NCI-H524 (cell line): Measurements from ENCODE around the gene LLPH.
A peak's percentile ranks its signal among the peaks of the same experiment; 100 is the strongest.

Experiments used
- DNase-seq, 2 experiments: peaks; one replicate each; lab custom pipeline; 2025; lab: John Stamatoyannopoulos, UW

Gene LLPH

DNA sequence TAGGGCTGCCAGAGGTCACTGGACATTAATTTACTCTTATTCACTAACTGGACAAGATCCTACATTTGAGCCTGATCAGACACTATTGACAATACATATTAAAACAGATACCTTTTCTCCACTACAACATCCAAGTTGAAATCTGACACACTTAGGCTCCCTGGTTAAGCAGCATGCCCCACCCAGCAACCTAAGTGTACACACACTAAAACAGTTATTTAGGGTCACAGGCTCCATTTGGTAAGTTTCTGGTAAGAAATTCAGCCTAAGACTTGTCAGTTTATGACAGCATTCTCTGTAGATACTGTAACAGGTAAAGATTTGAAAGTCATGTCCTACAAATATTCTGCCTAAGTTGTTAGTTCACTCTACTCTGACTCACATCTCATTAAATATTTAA, 12.3 kb upstream of the LLPH start:
- DNase-seq = no peak

GRCh38 chr12:66141299-66141698, 10.7 kb upstream of the LLPH start:
- no peak for DNase-seq

DNA sequence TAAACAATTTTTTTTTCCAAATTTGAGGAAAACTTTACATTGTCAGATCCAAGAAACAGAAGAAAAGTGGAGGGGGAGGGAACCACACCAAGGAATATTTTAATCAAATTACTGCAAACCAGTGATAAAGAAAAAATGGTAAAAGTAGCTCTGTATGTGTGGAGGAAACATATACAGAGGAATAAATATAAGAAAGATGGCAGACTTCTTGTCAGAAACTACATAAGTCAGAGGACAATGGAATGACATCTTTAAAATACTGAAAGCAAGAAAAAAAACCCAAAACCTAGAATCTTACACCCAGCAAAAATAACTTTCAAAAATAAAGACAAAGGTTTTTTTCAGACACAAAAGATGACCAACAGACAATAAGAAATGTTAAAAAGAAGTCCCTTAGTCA, 10.2 kb upstream of the LLPH start:
- no peak for DNase-seq

DNA sequence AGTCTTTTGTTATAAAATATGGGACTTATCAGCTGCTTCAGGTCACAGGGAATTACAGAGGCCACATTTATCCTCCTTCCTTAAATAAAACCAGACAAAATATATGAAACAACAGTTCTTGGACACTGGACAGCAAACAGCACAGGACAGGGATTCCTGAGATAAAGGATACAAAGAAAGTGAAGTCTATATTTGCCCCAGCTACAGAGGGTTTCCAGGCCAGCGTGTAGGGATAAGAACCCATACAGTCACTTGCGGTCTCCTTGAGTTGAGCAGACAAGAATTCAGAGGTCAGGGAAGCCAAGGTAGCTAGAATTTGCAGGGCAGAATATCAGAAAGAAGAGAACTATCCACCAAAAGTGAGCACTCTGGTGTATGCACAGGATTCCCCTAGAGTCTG, 8.8 kb upstream of the LLPH start:
- DNase-seq = no peak

DNA sequence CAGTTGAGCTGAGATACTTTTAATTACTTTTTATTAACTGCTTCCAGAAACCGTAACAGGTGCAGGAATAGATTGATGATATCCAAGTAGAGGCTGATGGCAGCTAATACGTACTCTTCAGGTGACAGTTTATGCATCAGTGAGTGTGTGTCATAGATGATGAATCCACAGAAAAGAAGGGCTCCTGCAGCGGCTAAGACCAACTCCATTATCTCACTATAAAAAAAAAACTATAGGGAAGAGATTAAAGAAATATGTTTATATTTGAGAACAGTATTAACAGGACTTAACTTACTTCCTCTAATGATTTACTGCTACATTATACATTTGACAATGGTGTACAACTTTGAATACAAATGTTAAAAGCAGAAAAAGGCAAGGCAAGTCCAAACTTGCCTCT, 7.4 kb upstream of the LLPH start:
- DNase-seq = no peak

DNA sequence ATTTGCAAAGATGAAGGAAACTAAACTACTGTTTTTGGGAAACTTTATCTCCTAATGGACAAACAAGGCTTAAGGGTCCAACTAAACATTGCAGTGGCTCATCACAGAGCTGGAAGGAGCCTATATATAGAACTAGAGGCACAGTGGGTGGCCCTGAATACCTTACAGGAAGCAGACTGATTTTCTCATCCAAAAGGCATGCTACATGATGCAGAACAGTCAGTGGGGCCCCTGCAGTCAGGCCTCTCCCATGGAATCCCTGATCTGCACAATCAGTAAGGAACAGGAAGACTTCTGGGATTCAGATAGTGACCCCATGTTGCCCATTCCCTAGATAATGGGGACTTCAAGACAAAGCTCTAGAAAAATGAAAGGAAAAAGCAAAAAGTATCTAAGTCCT, 1.9 kb upstream of the LLPH start:
- no peak for DNase-seq

- no peak for DNase-seq
Observed at GRCh38 chr12:66131067-66131688, 628 bp upstream of the LLPH start.

DNA sequence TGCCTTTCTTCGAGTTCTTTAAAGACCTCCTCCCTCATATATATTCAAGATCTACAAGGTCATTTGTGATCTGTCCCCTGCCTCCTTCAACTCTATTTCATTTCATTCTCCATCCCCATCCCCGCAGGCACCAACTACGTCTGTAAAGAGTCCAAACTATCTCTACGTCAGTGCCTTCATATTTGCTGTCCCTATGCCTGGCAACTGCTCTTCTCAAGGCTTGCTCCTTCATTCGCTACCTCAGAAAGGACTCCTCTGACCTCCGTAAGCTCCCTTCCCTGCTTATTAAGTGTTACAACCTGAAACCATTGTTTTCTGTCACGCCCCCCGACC, 650 bp downstream of the LLPH start:
- DNase-seq = no peak

DNA sequence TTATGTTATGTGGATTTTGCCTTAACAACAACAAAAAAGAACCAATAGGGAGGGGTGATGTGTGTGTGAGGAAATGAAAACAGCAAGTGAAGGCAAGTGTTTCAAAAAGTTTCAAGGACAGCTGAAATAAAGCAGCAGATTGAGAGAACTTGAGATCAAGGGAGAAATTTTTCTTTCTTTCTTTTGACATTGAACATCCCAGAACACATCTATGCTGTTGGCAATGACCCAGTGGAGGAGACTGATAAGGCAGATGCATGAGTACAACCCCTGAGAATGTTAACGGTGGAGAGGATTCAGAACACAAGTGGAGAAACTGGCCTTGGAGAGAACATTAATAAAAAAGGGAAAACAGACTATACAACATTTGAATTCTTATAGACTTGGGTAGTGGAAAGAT, 2.9 kb downstream of the LLPH start:
- no peak for DNase-seq

DNA sequence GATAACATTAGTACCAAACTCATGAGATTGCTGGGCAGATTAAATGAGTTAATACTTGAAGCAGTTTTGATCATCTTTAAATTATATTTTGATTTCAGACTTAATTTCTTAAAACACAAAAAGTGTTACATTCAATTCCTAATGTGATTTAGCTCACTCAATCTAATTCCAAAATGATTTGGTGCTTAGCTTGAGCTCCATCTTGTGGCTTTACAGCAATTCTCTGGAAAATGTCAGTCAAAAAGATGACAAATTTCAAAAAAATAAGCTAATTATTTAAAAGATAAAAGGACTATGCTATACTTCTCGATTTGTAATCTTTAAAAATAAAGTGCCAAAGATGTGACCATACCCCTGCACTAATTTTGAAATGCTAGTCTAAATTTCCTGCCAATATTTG, 10.1 kb downstream of the LLPH start:
- no peak for DNase-seq

DNA sequence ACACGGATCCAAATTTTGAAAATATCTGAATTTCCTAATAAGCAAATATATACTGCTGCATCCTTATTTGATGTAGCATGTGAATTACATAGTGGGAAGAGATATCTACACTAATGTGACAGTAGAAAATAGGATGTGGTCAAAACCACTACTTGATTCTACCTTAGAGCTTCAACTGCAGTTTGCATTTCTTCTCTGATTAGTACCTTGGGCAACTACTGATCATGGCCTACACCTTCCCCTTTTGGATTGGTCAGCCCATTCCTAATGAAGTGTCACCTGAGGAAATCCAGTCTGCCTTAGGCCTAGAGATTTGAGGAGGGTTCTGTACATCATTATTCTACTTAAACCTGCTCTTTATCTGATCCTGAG, 10.7 kb downstream of the LLPH start:
- DNase-seq = no peak

DNA sequence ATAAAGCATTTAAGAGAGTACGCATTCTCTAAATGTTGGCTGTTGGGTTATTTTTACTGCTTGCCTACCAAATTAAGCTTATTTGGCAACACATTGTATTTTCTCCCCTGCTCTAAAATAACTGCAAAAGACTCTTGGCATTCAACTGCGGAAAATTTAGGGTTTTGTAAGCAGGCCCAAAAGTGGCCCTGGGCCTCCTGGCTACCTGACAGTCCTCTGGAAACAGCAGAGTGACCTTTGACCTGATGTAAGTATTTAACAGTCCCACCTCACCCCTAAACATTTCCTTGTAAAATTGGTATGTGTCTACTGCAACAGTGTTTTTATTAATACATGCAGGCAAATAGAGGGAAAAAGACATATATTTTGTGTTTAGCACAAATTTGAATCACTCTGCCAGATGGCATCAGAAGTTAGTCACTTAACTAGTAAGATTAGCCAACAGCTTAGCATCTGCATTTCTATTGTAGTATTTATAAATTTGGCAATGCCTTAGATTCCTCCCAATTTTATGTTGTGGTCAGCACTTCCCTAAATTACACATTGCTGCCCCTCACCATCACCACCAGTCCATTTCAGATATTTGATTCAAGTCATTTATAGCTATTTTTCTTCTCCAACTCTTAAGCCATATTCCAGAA, 11.2 kb downstream of the LLPH start:
- no peak for DNase-seq

DNA sequence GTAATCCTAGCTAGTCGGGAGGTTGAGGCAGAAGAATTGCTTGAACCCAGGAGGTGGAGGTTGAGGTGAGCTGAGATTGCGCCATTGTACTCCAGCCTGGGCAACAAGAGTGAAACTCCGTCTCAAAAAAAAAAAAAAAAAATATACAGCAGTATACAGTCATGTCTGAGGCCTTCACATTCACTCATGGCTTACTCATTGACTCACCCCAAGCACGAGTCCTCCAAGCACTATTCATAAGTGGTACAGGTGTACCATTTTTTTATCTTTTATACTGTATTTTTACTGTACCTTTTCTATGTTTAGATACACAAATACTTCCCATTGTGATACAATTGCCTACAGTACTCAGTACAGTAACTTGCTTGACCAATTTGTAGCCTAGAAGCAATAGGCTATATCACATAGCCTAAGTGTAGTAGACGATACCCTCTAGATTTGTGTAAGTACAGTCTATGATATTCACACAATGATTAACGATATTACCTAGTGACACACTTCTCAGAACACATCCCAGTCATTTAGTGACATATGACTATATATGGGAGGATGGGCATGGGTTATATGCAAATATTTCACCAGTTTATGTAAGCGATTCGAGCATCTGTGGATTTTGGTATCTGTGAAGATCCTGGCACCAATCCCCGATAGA, 12.2 kb downstream of the LLPH start:
- no peak for DNase-seq

GRCh38 chr12:66117242-66117641, 13.3 kb downstream of the LLPH start:
- DNase-seq = no peak

- DNase-seq = no peak
Observed at GRCh38 chr12:66115071-66115600, 15.4 kb downstream of the LLPH start.

GRCh38 chr12:66113471-66113870, 17.1 kb downstream of the LLPH start:
- DNase-seq = no peak

DNA sequence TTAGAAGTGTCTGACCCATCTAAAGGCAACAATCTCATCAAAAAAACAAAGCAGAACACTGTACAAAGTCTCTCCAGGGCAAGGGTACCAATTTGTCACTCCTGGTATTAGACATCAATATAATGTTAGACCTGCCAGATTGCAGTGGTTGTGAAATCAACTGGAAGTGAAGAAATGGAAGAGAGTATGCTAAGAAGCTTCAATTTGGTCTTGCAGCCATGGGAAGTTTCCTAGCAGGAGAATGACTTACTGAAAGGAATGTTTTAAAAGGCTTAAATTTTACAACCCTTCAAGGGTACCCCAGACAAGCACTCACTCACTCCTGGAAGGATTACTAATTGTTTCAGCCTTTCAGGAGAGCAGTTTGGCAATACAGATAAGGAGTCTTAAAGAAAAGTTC, 18.9 kb downstream of the LLPH start:
- DNase-seq = no peak

DNA sequence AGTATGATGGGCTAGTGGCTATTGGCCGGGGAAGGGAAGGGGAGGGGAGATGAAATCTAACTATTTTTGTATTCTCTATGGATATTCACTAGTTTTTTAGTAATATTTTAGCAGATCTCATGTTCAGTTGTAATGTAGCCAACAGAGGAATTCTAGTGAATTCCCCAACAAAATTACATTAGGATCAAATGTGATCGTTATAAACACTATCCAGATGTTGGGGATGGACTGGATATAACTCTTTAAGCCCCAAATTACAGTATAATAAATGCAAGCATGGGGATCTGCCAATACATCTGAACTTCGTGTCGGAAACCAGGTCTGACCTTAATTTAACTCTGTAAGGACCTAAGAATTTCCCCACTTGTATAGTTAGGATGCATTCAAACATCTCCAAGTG, 21.5 kb downstream of the LLPH start:
- no peak for DNase-seq

GRCh38 chr12:66108386-66108785, 22.2 kb downstream of the LLPH start:
- DNase-seq = no peak

GRCh38 chr12:66107451-66107915, 23.1 kb downstream of the LLPH start:
- peak; percentile 60 to 86 for DNase-seq

- DNase-seq = no peak
Observed at GRCh38 chr12:66103016-66103913, 27.3 kb downstream of the LLPH start.

DNA sequence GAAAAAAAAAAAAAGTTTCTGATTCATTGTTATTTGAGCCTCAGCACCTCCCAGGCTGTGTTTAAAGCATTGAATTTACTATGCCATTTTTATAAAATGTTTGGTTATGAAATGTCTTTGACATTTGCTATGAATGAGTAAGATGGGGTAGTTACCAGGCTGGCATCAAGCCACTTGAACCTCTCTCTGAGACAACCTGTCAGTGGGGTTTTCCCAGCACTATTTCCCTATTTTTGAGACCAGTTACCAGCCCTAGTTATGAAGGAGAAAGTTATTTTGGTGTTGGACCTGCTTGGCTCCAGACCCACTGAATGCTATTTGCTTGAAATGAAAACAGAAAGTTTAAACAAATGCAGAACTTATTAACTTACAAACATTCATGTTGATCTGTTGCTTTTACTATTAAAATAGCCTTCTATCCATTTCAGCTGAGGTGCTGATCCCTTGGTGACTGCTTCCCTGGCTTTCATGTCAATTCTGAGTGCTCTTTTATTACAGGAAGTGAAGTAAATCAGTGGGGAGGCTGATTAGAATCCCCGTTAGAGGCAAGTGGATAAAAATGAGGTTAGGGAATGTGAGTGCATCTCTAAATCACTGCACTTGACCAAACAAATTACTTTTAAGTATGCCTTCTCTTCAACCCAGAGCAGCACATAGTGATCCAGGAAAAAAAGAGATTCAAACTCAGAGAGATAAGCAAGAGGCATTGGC, 37.8 kb downstream of the LLPH start:
- no peak for DNase-seq
